GM12878 (cell line): Measurements from ENCODE around the gene ZBTB5. TPM values are rescaled to one million over a fixed set of nuclear protein-coding genes. Genes with fewer than 3 reads are reported as not detected.

Source experiments
- ATAC-seq: fragments of 200-7000 bp; cut with Tn5 transposase; 3 replicates; pipeline ENCODE4 v1.9.1; 2020; ENCODE audit warnings: mild to moderate bottlenecking, moderate library complexity
- BruUV-seq: library from RNA; stranded (reverse); fragments of 400-500 nt; replicated peaks from 2 replicates; lab custom pipeline; 2021; lab: Mats Ljungman, UMichigan
- CTCF ChIA-PET: fragments of 300-600 bp; sonication (Branson Sonifier 250); formaldehyde crosslinking; extraction: SDS; loops from one replicate; lab custom pipeline; 2021; ENCODE audit warnings: inconsistent platforms; lab: Yijun Ruan, JAX
- POLR2A ChIA-PET: fragments of 350-600 bp; formaldehyde crosslinking; extraction: SDS; loops from one replicate; lab custom pipeline; 2021; ENCODE audit warnings: inconsistent platforms; lab: Charles Lee
- RAD21 ChIA-PET: fragments of 300-600 bp; sonication (Branson Sonifier 250); formaldehyde crosslinking; loops from one replicate; lab custom pipeline; 2023; ENCODE audit warnings: antibody characterized with exemption; ENCODE audit not compliant: unreplicated experiment; lab: Charles Lee
- SMC1A ChIA-PET: fragments of 300-600 bp; sonication (Branson Sonifier 250); formaldehyde crosslinking; loops from one replicate; lab custom pipeline; 2023; ENCODE audit not compliant: unreplicated experiment, uncharacterized antibody; lab: Charles Lee
- DNase-seq: peaks from one replicate; pipeline ENCODE4 v3.0.0-alpha.2; 2011; ENCODE audit warnings: low read depth, low spot score
- FAIRE-seq: peaks from 3 replicates; lab custom pipeline; 2011; peaks lifted over from hg19 to GRCh38; lab: Jason Lieb, UNC
- H2AFZ ChIP-seq: 2 replicates; pipeline ENCODE4 v1.6.0; 2011; ENCODE audit warnings: low read depth, low read length, control low read depth; ENCODE audit not compliant: control insufficient read depth
- H3K27ac ChIP-seq: 2 replicates; pipeline ENCODE4 v1.5.1; 2011; ENCODE audit warnings: control low read depth; ENCODE audit not compliant: control insufficient read depth, insufficient read depth
- H3K27me3 ChIP-seq, 2 experiments: replicated peaks in 1 of 2; 2 replicates each; pipeline versions ENCODE4 v1.6.0 to v1.6.1; 2011; ENCODE audit warnings: low read length in 1 of 2; ENCODE audit not compliant: control insufficient read depth in 2 of 2, insufficient read depth in 2 of 2
- H3K36me3 ChIP-seq, 2 experiments: 2 replicates each; pipeline ENCODE4 v1.5.1; 2011; ENCODE audit warnings: low read length in 1 of 2; ENCODE audit not compliant: control insufficient read depth in 2 of 2, insufficient read depth in 2 of 2
- H3K4me1 ChIP-seq: 2 replicates; pipeline ENCODE4 v1.6.1; 2011; ENCODE audit warnings: mild to moderate bottlenecking, low read length, moderate library complexity, mixed read lengths; ENCODE audit not compliant: control insufficient read depth, insufficient read depth
- H3K4me2 ChIP-seq: 2 replicates; pipeline ENCODE4 v1.6.0; 2011; ENCODE audit warnings: control low read depth; ENCODE audit not compliant: control insufficient read depth, insufficient read depth
- H3K4me3 ChIP-seq: fragments of 200-600 bp; sonication (generic); 2 replicates; pipeline ENCODE4 v1.5.1; 2016
- H3K79me2 ChIP-seq: 2 replicates; pipeline ENCODE4 v1.6.0; 2011; ENCODE audit warnings: low read length; ENCODE audit not compliant: control insufficient read depth, insufficient read depth
- H3K9ac ChIP-seq: 2 replicates; pipeline ENCODE4 v1.8.0; 2011; ENCODE audit warnings: low read length, control low read depth, mixed read lengths; ENCODE audit not compliant: control insufficient read depth, insufficient read depth
- H3K9me3 ChIP-seq: replicated peaks from 3 replicates; pipeline ENCODE4 v1.5.1; 2011; ENCODE audit warnings: mild to moderate bottlenecking, low read length; ENCODE audit not compliant: control insufficient read depth, insufficient read depth
- H4K20me1 ChIP-seq: 2 replicates; pipeline ENCODE4 v1.6.0; 2011; ENCODE audit not compliant: control insufficient read depth, insufficient read depth
- ETV6 ChIP-seq, 2 experiments: fragments of 450-650 bp in 1 of 2; IDR thresholded peaks in 1 of 2; conservative IDR thresholded peaks in 1 of 2; 2 replicates each; pipeline ENCODE4 v1.6.1; 2014; ENCODE audit warnings: antibody characterized with exemption in 1 of 2, borderline replicate concordance in 1 of 2, low read depth in 1 of 2, mild to moderate bottlenecking in 1 of 2, moderate library complexity in 1 of 2
- FOS ChIP-seq: IDR thresholded peaks from 3 replicates; pipeline ENCODE4 v1.6.1; 2011; ENCODE audit warnings: borderline replicate concordance; ENCODE audit not compliant: insufficient read length; ENCODE audit errors: extremely low read depth
- POU2F2 ChIP-seq: IDR thresholded peaks from 3 replicates; pipeline ENCODE4 v1.6.1; 2011; ENCODE audit warnings: low read depth, mild to moderate bottlenecking, low read length, borderline replicate concordance
- RELA ChIP-seq: fragments of 450-650 bp; IDR thresholded peaks from 2 replicates; pipeline ENCODE4 v1.8.0; 2014; ENCODE audit warnings: borderline replicate concordance; ENCODE audit not compliant: partially characterized antibody
- STAT3 ChIP-seq: IDR thresholded peaks from 2 replicates; pipeline ENCODE4 v1.6.1; 2011; ENCODE audit warnings: low read depth, low read length, improper control_type of control experiment
- TARDBP ChIP-seq: IDR thresholded peaks from 2 replicates; pipeline ENCODE4 v1.6.1; 2016; ENCODE audit warnings: borderline replicate concordance
- ZNF207 ChIP-seq: fragments of 450-650 bp; IDR thresholded peaks from 2 replicates; pipeline ENCODE4 v1.6.1; 2014; ENCODE audit warnings: antibody characterized with exemption, mild to moderate bottlenecking, borderline replicate concordance
- WGBS: methylation state at CpG from one replicate; pipeline ENCODE4 v1.1.6; 2016; ENCODE audit warnings: low lambda C conversion rate; ENCODE audit not compliant: insufficient replicate concordance, insufficient coverage; ENCODE audit errors: missing lambda C conversion rate; 5-methylcytosine and 5-hydroxymethylcytosine counted together
- in situ Hi-C: fragments of 300-500 bp; cut with MboI; formaldehyde crosslinking; loops from 9 replicates; pipeline ENCODE4 v1.14.3; 2018; ENCODE audit warnings: mixed read lengths
- intact Hi-C: fragments of 100-400 bp; cut with micrococcal nuclease; formaldehyde crosslinking; loops from one replicate; pipeline ENCODE4 v1.14.2; 2022; ENCODE audit not compliant: unreplicated experiment
- polyA plus RNA-seq, 11 experiments: library from polyadenylated mRNA; depleted of rRNA in 4 of 11; unstranded in 6 of 11; stranded (reverse) in 5 of 11; fragments of >200 nt; fragmentation: Nextera tagmentation in 4 of 11; fragmentation: Illumina TruSeq in 1 of 11; extraction: Ambion mirVana in 4 of 11; extraction: Trizol in 1 of 11; gene quantifications; 1 replicate in 1 of 11; 2 replicates in 10 of 11; pipeline versions ENCODE4 v1.2.1 to v1.2.3, GENCODE V29; 2011 to 2016; ENCODE audit warnings: inconsistent platforms in 2 of 11, missing spikeins in 2 of 11, low read depth in 1 of 11
- total RNA-seq, 4 experiments: library from RNA; depleted of rRNA in 3 of 4; stranded (reverse); fragments of >200 nt in 3 of 4; fragmentation: Illumina TruSeq in 1 of 4; extraction: Trizol in 1 of 4; gene quantifications; 2 replicates each; pipeline versions ENCODE4 v1.2.1 to v1.2.3, GENCODE V29; 2013 to 2021
- TF ChIP-seq, protein P1 (sequence below): fragments of 450-650 bp; IDR thresholded peaks from 2 replicates; pipeline ENCODE4 v1.6.1; 2016; ENCODE audit warnings: mild to moderate bottlenecking

ZBTB5 gene
- total and polyA plus RNA-seq, 10 of the 15 experiments (the other 5 are each of a cell fraction or from before 2014, with no cell fraction given), result 1.4 to 32.5 (median 12.1) TPM

DNA sequence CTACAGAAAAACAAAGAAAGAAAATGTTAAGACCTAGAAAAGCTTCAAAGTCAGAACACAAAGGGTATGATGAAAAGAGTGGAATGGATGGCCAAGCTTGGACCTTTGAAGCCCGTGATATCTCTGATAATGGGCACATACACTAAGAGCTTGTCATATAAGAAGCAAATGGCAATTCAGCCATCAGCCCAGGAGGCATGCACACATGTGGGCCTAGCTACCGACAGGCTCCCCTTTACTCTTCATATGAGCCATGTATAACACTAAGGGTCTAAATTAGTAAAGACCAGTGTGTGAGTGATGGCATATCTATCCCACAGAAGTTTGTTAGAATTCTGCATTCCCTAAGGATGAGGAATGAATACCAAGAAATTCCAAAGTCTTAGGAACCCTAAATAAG is 22.7 kb downstream of the ZBTB5 start:
- Histone ChIP-seq H2AFZ (no peak overlapping the region), H3K4me1 (no peaks in the 10 kb centered on the region), H3K27me3 (no peaks in the 10 kb centered on the region)
- TF ChIP-seq FOS (no peak), RELA (no peak), POU2F2 (no peak), TARDBP (no peak), ZNF207 (no peak), STAT3 (no peak), ETV6 (conservative IDR thresholded peaks at IDR 0.05 in 1 of 2, IDR thresholded peaks at IDR 0.05 in 1 of 2; ENCODE audit: borderline replicate concordance in 1 of 2, low read depth in 1 of 2) (no peak)
- TF ChIP-seq, protein P1, sequence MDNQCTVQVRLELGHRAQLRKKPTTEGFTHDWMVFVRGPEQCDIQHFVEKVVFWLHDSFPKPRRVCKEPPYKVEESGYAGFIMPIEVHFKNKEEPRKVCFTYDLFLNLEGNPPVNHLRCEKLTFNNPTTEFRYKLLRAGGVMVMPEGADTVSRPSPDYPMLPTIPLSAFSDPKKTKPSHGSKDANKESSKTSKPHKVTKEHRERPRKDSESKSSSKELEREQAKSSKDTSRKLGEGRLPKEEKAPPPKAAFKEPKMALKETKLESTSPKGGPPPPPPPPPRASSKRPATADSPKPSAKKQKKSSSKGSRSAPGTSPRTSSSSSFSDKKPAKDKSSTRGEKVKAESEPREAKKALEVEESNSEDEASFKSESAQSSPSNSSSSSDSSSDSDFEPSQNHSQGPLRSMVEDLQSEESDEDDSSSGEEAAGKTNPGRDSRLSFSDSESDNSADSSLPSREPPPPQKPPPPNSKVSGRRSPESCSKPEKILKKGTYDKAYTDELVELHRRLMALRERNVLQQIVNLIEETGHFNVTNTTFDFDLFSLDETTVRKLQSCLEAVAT, result no peak
- TF ChIP-seq, all 136 proteins: peak for 0
- no peak for FAIRE-seq
- POLR2A ChIA-PET, result no interaction called here
- CTCF ChIA-PET, result no interaction called here
- Histone ChIP-seq H3K9me3 (no peaks in the 10 kb centered on the region), H3K4me3 (no peak overlapping the region), H3K9ac (no peak overlapping the region), H3K4me2 (no peak overlapping the region), H4K20me1 (no peaks in the 10 kb centered on the region), H3K79me2 (no peaks in the 10 kb centered on the region; the same call in none of the 2 replicates), H3K27ac (no peak overlapping the region), H3K36me3 (peaks cover 22 to 32% of the 10 kb centered on the region in 2 experiments)
- DNase-seq, result no peak
- SMC1A ChIA-PET, result interaction anchor here (0.8 kb wide), 2 partner anchors 10 to 14 kb away, joined by 3 to 4 read pairs; no protein-coding TSS in a partner anchor
- intact Hi-C loops, result no loop called here
- no TSS peak for BruUV-seq
- RAD21 ChIA-PET, result no interaction called here
- no peak for ATAC-seq
- 100% methylated on average over 2 of the region's 2 CpGs for WGBS
- in situ Hi-C loops, result no loop called here
